ENCODE data around the gene LRP1.

The LRP1 gene

GRCh38 chr12:57260366-57260765, 132.1 kb downstream of the LRP1 start:
- Histone ChIP-seq H3K36me3 (ENCODE audit: control insufficient read depth in 4 of 4, insufficient read depth in 4 of 4, low read length in 3 of 4) (peaks cover 14 to 66% (median 51%) of the 10 kb centered on the region in 4 experiments), H3K27me3 (replicated peaks in 2 of 5; ENCODE audit: control insufficient read depth in 4 of 5, insufficient read depth in 5 of 5, low read length in 4 of 5) (no peaks in the 10 kb centered on the region), H3K9me3 (ENCODE audit: control extremely low read depth in 1 of 5, control insufficient read depth in 4 of 5, insufficient read depth in 2 of 5, low read depth in 1 of 5, low read length in 4 of 5) (no peaks in the 10 kb centered on the region), H3K4me1 (ENCODE audit: control extremely low read depth in 1 of 4, control insufficient read depth in 4 of 4, insufficient read depth in 4 of 4, low read length in 3 of 4) (peaks cover 0 to 3% (median 0%) of the 10 kb centered on the region in 4 experiments), H3K27ac (ENCODE audit: insufficient read depth in 1 of 2, low read depth in 1 of 2, low read length in 2 of 2, poor library complexity in 1 of 2, severe bottlenecking in 2 of 2) (no peak overlapping the region), H3K4me3 (ENCODE audit: control insufficient read depth in 1 of 7, extremely low read depth in 1 of 7, insufficient read depth in 4 of 7, low read depth in 2 of 7, low read length in 6 of 7) (no peak overlapping the region)
- ChIA-PET POLR2A (no interaction called here), CTCF (interaction anchor here (1.0 to 3.7 kb wide), 8 partner anchors 10 to 193 kb away, joined by 3 to 17 read pairs (median 7); partner anchors contain the start of gene SHMT2)
- no peak for DNase-seq
- WGBS (ENCODE audit: insufficient coverage) = 100% methylated on average over 1 of the region's 4 CpGs

GRCh38 chr12:57261428-57261865, 133.2 kb downstream of the LRP1 start:
- Histone ChIP-seq H3K4me3 (ENCODE audit: control insufficient read depth in 1 of 7, extremely low read depth in 1 of 7, insufficient read depth in 4 of 7, low read depth in 2 of 7, low read length in 6 of 7) (no peak overlapping the region), H3K27ac (ENCODE audit: insufficient read depth in 1 of 2, low read depth in 1 of 2, low read length in 2 of 2, poor library complexity in 1 of 2, severe bottlenecking in 2 of 2) (no peak overlapping the region), H3K36me3 (ENCODE audit: control insufficient read depth in 4 of 4, insufficient read depth in 4 of 4, low read length in 3 of 4) (peaks cover 14 to 60% (median 45%) of the 10 kb centered on the region in 4 experiments), H3K4me1 (ENCODE audit: control extremely low read depth in 1 of 4, control insufficient read depth in 4 of 4, insufficient read depth in 4 of 4, low read length in 3 of 4) (peaks cover 0 to 3% (median 0%) of the 10 kb centered on the region in 4 experiments), H3K27me3 (replicated peaks in 2 of 5; ENCODE audit: control insufficient read depth in 4 of 5, insufficient read depth in 5 of 5, low read length in 4 of 5) (no peaks in the 10 kb centered on the region), H3K9me3 (ENCODE audit: control extremely low read depth in 1 of 5, control insufficient read depth in 4 of 5, insufficient read depth in 2 of 5, low read depth in 1 of 5, low read length in 4 of 5) (no peaks in the 10 kb centered on the region)
- WGBS (ENCODE audit: insufficient coverage) = no CpG with 5 or more reads among the region's 2 CpGs
- no peak for DNase-seq
- POLR2A ChIA-PET = interaction anchor here (0.6 kb wide), 1 partner anchor 40 kb away, joined by 3 read pairs; no protein-coding TSS in a partner anchor
- CTCF ChIA-PET = interaction anchor here (0.8 to 3.7 kb wide), 13 partner anchors 9 to 191 kb away, joined by 3 to 17 read pairs (median 6); no protein-coding TSS in a partner anchor

GRCh38 chr12:57262126-57262822, 134.0 kb downstream of the LRP1 start:
- 100% methylated on average over 1 of the region's 3 CpGs for WGBS (ENCODE audit: insufficient coverage)
- DNase-seq = no peak
- Histone ChIP-seq H3K27me3 (replicated peaks in 2 of 5; ENCODE audit: control insufficient read depth in 4 of 5, insufficient read depth in 5 of 5, low read length in 4 of 5) (no peaks in the 10 kb centered on the region), H3K27ac (ENCODE audit: insufficient read depth in 1 of 2, low read depth in 1 of 2, low read length in 2 of 2, poor library complexity in 1 of 2, severe bottlenecking in 2 of 2) (no peak overlapping the region), H3K4me1 (ENCODE audit: control extremely low read depth in 1 of 4, control insufficient read depth in 4 of 4, insufficient read depth in 4 of 4, low read length in 3 of 4) (peaks cover 0 to 3% (median 0%) of the 10 kb centered on the region in 4 experiments), H3K9me3 (ENCODE audit: control extremely low read depth in 1 of 5, control insufficient read depth in 4 of 5, insufficient read depth in 2 of 5, low read depth in 1 of 5, low read length in 4 of 5) (no peaks in the 10 kb centered on the region), H3K36me3 (ENCODE audit: control insufficient read depth in 4 of 4, insufficient read depth in 4 of 4, low read length in 3 of 4) (peaks cover 16 to 61% (median 47%) of the 10 kb centered on the region in 4 experiments), H3K4me3 (ENCODE audit: control insufficient read depth in 1 of 7, extremely low read depth in 1 of 7, insufficient read depth in 4 of 7, low read depth in 2 of 7, low read length in 6 of 7) (no peak overlapping the region)
- POLR2A ChIA-PET = interaction anchor here (0.6 kb wide), 1 partner anchor 39 kb away, joined by 3 read pairs; no protein-coding TSS in a partner anchor
- CTCF ChIA-PET = interaction anchor here (1.3 to 4.4 kb wide), 11 partner anchors 8 to 191 kb away, joined by 3 to 21 read pairs (median 7); partner anchors contain the start of gene STAC3
